SU-DHL-6 (cell line): ENCODE measurements around the gene KDM2A.

Experiments used
- EZH2phosphoT487 ChIP-seq: fragments of 200-600 bp; sonication (generic), shearing (Covaris generic); conservative IDR thresholded peaks from 2 replicates; pipeline ENCODE4 v1.6.1; 2018; ENCODE audit warnings: mild to moderate bottlenecking, antibody characterized with exemption, low read length, moderate library complexity, mixed read lengths
- TF ChIP-seq, protein P1 (sequence below): fragments of 200-600 bp; sonication (generic); IDR thresholded peaks from one replicate; pipeline ENCODE4 v1.5.1; 2017; ENCODE audit warnings: antibody characterized with exemption, mild to moderate bottlenecking, low read length, moderate library complexity; ENCODE audit not compliant: insufficient read depth, poor library complexity, severe bottlenecking

DNA sequence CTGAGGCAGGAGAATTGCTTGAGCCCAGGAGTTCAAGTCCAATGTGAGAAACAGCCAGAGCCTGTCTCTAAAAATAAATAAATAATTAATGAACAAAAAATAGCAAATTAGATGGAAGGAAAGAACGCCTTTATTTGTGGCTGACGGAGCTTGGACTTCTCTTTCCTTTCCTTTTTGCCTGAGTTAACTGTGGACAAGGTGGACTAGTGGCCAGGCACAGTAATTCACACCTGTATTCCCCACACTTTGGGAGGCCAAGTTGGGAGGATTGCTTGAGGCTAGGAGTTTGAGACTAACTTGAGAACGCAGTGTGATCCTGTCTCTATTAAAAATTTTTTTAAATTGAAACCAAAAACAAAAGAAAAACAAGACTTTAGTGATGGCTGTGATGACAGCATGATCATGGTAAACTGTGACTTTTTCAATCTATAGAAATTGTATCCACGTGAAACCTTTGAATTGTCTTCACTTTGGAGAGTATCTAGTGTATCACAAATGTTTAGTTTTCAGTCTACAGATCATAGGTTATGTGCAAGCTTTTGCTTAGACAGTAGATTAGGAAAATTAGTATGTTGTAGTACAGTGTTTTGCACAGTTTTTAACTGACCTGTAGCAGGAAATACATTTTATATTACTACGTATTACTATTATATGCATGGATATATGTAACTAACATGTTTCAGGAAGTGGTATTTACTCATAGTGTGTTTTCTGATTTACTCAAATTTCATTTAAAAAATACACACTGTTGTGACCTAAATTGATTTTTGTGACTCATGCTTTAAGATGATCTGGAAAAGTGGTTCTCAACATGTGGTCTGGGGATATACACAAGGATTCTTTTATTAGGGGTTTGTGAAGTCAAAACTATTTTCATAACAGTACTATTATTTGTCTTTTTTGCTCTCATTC is 42.1 kb downstream of the KDM2A start:
- TF ChIP-seq, protein P1, sequence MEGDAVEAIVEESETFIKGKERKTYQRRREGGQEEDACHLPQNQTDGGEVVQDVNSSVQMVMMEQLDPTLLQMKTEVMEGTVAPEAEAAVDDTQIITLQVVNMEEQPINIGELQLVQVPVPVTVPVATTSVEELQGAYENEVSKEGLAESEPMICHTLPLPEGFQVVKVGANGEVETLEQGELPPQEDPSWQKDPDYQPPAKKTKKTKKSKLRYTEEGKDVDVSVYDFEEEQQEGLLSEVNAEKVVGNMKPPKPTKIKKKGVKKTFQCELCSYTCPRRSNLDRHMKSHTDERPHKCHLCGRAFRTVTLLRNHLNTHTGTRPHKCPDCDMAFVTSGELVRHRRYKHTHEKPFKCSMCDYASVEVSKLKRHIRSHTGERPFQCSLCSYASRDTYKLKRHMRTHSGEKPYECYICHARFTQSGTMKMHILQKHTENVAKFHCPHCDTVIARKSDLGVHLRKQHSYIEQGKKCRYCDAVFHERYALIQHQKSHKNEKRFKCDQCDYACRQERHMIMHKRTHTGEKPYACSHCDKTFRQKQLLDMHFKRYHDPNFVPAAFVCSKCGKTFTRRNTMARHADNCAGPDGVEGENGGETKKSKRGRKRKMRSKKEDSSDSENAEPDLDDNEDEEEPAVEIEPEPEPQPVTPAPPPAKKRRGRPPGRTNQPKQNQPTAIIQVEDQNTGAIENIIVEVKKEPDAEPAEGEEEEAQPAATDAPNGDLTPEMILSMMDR, result no peak
- TF ChIP-seq EZH2phosphoT487, result no peak
